Endothelial cell of umbilical vein (primary cell): Measurements from ENCODE around the gene RAB11FIP2.

Source experiments
- MYC ChIP-seq: IDR thresholded peaks from one replicate; pipeline ENCODE4 v1.6.1; 2011; ENCODE audit warnings: mild to moderate bottlenecking, low read depth, low read length
- POLR2A ChIP-seq: IDR thresholded peaks from 2 replicates; pipeline ENCODE4 v1.6.1; 2012; ENCODE audit warnings: low read depth, mild to moderate bottlenecking, control low read depth, low read length
- TF ChIP-seq, protein P1 (sequence below), 2 donors: IDR thresholded peaks; 1 replicate in 1 of 2; 2 replicates in 1 of 2; pipeline ENCODE4 v1.5.1; 2011; ENCODE audit warnings: low read length in 2 of 2, mild to moderate bottlenecking in 2 of 2, moderate library complexity in 2 of 2, control low read depth in 1 of 2, inconsistent platforms in 1 of 2, low read depth in 1 of 2; ENCODE audit not compliant: insufficient read depth in 1 of 2; ENCODE audit errors: extremely low read depth in 1 of 2
- TF ChIP-seq, protein P2 (sequence below): IDR thresholded peaks from 2 replicates; pipeline ENCODE4 v1.6.1; 2011; ENCODE audit not compliant: insufficient read depth, insufficient read length

GRCh38 chr10:118035354-118036005 lies 11.3 kb downstream of the RAB11FIP2 start:
- TF ChIP-seq, protein P1, sequence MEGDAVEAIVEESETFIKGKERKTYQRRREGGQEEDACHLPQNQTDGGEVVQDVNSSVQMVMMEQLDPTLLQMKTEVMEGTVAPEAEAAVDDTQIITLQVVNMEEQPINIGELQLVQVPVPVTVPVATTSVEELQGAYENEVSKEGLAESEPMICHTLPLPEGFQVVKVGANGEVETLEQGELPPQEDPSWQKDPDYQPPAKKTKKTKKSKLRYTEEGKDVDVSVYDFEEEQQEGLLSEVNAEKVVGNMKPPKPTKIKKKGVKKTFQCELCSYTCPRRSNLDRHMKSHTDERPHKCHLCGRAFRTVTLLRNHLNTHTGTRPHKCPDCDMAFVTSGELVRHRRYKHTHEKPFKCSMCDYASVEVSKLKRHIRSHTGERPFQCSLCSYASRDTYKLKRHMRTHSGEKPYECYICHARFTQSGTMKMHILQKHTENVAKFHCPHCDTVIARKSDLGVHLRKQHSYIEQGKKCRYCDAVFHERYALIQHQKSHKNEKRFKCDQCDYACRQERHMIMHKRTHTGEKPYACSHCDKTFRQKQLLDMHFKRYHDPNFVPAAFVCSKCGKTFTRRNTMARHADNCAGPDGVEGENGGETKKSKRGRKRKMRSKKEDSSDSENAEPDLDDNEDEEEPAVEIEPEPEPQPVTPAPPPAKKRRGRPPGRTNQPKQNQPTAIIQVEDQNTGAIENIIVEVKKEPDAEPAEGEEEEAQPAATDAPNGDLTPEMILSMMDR (IDR thresholded peaks at IDR 0.05; ENCODE audit: extremely low read depth in 1 of 2, insufficient read depth in 1 of 2, low read depth in 1 of 2, low read length in 2 of 2): no peak
- TF ChIP-seq POLR2A (no peak), MYC (no peak)
- TF ChIP-seq, protein P2, sequence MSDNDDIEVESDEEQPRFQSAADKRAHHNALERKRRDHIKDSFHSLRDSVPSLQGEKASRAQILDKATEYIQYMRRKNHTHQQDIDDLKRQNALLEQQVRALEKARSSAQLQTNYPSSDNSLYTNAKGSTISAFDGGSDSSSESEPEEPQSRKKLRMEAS: no peak
